GM21717 (cell line): ENCODE measurements around the gene OCEL1.

Experiments used
- ATAC-seq: cut with Tn5 transposase; IDR thresholded peaks from one replicate; pipeline ENCODE4 v1.9.1; 2021; ENCODE audit warnings: mild to moderate bottlenecking, moderate library complexity; ENCODE audit not compliant: unreplicated experiment

The OCEL1 gene

GRCh38 chr19:17209126-17210036, 16.6 kb upstream of the OCEL1 start:
- ATAC-seq = no peak

- ATAC-seq = no peak
Observed at GRCh38 chr19:17210296-17210695, 15.7 kb upstream of the OCEL1 start.

- no peak for ATAC-seq
Observed at GRCh38 chr19:17211547-17212446, 14.2 kb upstream of the OCEL1 start.

- ATAC-seq = no peak
Observed at GRCh38 chr19:17213334-17213733, 12.7 kb upstream of the OCEL1 start.

- no peak for ATAC-seq
Observed at GRCh38 chr19:17214508-17215126, 11.4 kb upstream of the OCEL1 start.

GRCh38 chr19:17215127-17215971, 10.7 kb upstream of the OCEL1 start, which contains the start of gene USE1:
Gene USE1, plus strand, starts transcription at chr19:17215357. Its CDS starts 49 bp downstream, at chr19:17215406.
- ATAC-seq = peak; percentile 41

- ATAC-seq = no peak
Observed at GRCh38 chr19:17216058-17216670, 9.9 kb upstream of the OCEL1 start.

- ATAC-seq = no peak
Observed at GRCh38 chr19:17219286-17219685, 6.7 kb upstream of the OCEL1 start.

- ATAC-seq = no peak
Observed at GRCh38 chr19:17220207-17220758, 5.7 kb upstream of the OCEL1 start.

- no peak for ATAC-seq
Observed at GRCh38 chr19:17225053-17225452, 973 bp upstream of the OCEL1 start.

- ATAC-seq = no peak
Observed at GRCh38 chr19:17227798-17228367, 1.9 kb downstream of the OCEL1 start.

GRCh38 chr19:17229890-17230289, 3.9 kb downstream of the OCEL1 start:
- ATAC-seq = no peak

GRCh38 chr19:17232258-17232657, 6.2 kb downstream of the OCEL1 start:
- ATAC-seq = no peak

GRCh38 chr19:17234911-17235299, 8.9 kb downstream of the OCEL1 start:
- ATAC-seq = no peak

- no peak for ATAC-seq
Observed at GRCh38 chr19:17235300-17235970, 9.4 kb downstream of the OCEL1 start.

GRCh38 chr19:17235971-17236777, 10.1 kb downstream of the OCEL1 start:
- ATAC-seq = no peak

- no peak for ATAC-seq
Observed at GRCh38 chr19:17236811-17237543, 11.0 kb downstream of the OCEL1 start.
